Measurements from ENCODE around the gene PTPN14. TPM values are rescaled to one million over a fixed set of nuclear protein-coding genes. Genes with fewer than 3 reads are reported as not detected.
A peak's percentile ranks its signal among the peaks of the same experiment; 100 is the strongest.
"Not testable (repeated sequence)": the region's sequence is repeated elsewhere in the genome, so short reads cannot be mapped to it uniquely, and the experiment has no call there.

PTPN14 gene
- total RNA-seq, 3 donors from 2014 or later = 5.8 to 49.0 (median 8.3) TPM

GRCh38 chr1:214493126-214493796 is 58.1 kb downstream of the PTPN14 start:
- no peaks in the 10 kb centered on the region for H3K4me1 ChIP-seq (ENCODE audit: low read depth)
- no peaks in the 10 kb centered on the region for H3K9me3 ChIP-seq
- ATAC-seq = no peak
- intact Hi-C loops (cut with DNase I, micrococcal nuclease) = no loop called here
- H3K4me3 ChIP-seq = no peak overlapping the region
- DNase-seq = no peak
- H3K36me3 ChIP-seq (ENCODE audit: low read depth) = no peaks in the 10 kb centered on the region
- TF ChIP-seq CTCF (IDR thresholded peaks at IDR 0.05) = no peak

- H3K9me3 ChIP-seq = no peaks in the 10 kb centered on the region
- no peak for TF ChIP-seq CTCF (IDR thresholded peaks at IDR 0.05)
- DNase-seq (no peak), ATAC-seq (no peak)
- H3K4me1 ChIP-seq (ENCODE audit: low read depth) = no peaks in the 10 kb centered on the region
- intact Hi-C loops (cut with DNase I, micrococcal nuclease) = no loop called here
- H3K36me3 ChIP-seq (ENCODE audit: low read depth) = no peaks in the 10 kb centered on the region
- H3K4me3 ChIP-seq = no peak overlapping the region
These were observed 58.9 kb downstream of the PTPN14 start for GRCh38 chr1:214492401-214493075.

- Histone ChIP-seq H3K4me1 (ENCODE audit: low read depth) (no peaks in the 10 kb centered on the region), H3K4me3 (no peak overlapping the region), H3K9me3 (no peaks in the 10 kb centered on the region), H3K36me3 (ENCODE audit: low read depth) (no peaks in the 10 kb centered on the region)
- intact Hi-C loops (cut with DNase I, micrococcal nuclease) = no loop called here
- DNase-seq (no peak), ATAC-seq (no peak)
- TF ChIP-seq CTCF (IDR thresholded peaks at IDR 0.05) = no peak
These were observed 59.8 kb downstream of the PTPN14 start for GRCh38 chr1:214491468-214492146.

- no peak for ATAC-seq
- no peak for TF ChIP-seq CTCF (IDR thresholded peaks at IDR 0.05)
- intact Hi-C loops (cut with DNase I, micrococcal nuclease) = no loop called here
These were observed 66.3 kb downstream of the PTPN14 start for GRCh38 chr1:214485151-214485550.

GRCh38 chr1:214483180-214483579 is 68.2 kb downstream of the PTPN14 start:
- H3K4me3 ChIP-seq; DNase-seq; H3K4me1 ChIP-seq (ENCODE audit: low read depth); H3K36me3 ChIP-seq (ENCODE audit: low read depth); H3K9me3 ChIP-seq; intact Hi-C loops (cut with DNase I, micrococcal nuclease); ATAC-seq: not testable (repeated sequence)

More at GRCh38 chr1:214485151-214485550, 66.3 kb downstream of the PTPN14 start:
- Histone ChIP-seq H3K4me3 (no peak overlapping the region), H3K4me1 (ENCODE audit: low read depth) (no peaks in the 10 kb centered on the region), H3K36me3 (ENCODE audit: low read depth) (no peaks in the 10 kb centered on the region), H3K9me3 (no peaks in the 10 kb centered on the region)
- no peak for DNase-seq

GRCh38 chr1:214481983-214482634 is 69.3 kb downstream of the PTPN14 start:
- H3K36me3 ChIP-seq (ENCODE audit: low read depth); H3K9me3 ChIP-seq; DNase-seq; intact Hi-C loops (cut with DNase I, micrococcal nuclease); H3K4me1 ChIP-seq (ENCODE audit: low read depth); H3K4me3 ChIP-seq: not testable (repeated sequence)
- ATAC-seq = peak; percentile 46
